IPS-18a (cell line): ENCODE results near the gene TASP1.

Experiments used
- H3K27ac ChIP-seq: one replicate; pipeline ENCODE4 v1.5.1; 2013; ENCODE audit warnings: low read length
- H3K27me3 ChIP-seq: one replicate; pipeline ENCODE4 v1.6.1; 2013; ENCODE audit warnings: mild to moderate bottlenecking, low read length; ENCODE audit not compliant: control insufficient read depth, insufficient read depth
- H3K36me3 ChIP-seq: one replicate; pipeline ENCODE4 v1.6.1; 2013; ENCODE audit warnings: low read depth, low read length; ENCODE audit not compliant: control insufficient read depth
- H3K4me1 ChIP-seq: one replicate; pipeline ENCODE4 v1.6.1; 2013; ENCODE audit warnings: low read depth, low read length; ENCODE audit not compliant: control insufficient read depth
- H3K4me3 ChIP-seq: one replicate; pipeline ENCODE4 v1.5.1; 2013; ENCODE audit warnings: low read length
- H3K9ac ChIP-seq: one replicate; pipeline ENCODE4 v1.6.1; 2013; ENCODE audit warnings: mild to moderate bottlenecking, low read length, moderate library complexity
- H3K9me3 ChIP-seq: one replicate; pipeline ENCODE4 v1.6.1; 2013; ENCODE audit warnings: low read depth, low read length; ENCODE audit not compliant: control insufficient read depth

Gene TASP1

GRCh38 chr20:13426870-13427269 is 211.9 kb downstream of the TASP1 start:
- Histone ChIP-seq H3K27me3 (no peaks in the 10 kb centered on the region), H3K4me1 (no peaks in the 10 kb centered on the region), H3K9me3 (no peaks in the 10 kb centered on the region), H3K27ac (no peak overlapping the region), H3K36me3 (no peaks in the 10 kb centered on the region), H3K4me3 (no peak overlapping the region), H3K9ac (no peak overlapping the region)

- no peaks in the 10 kb centered on the region for H3K9me3 ChIP-seq
- no peaks in the 10 kb centered on the region for H3K36me3 ChIP-seq
- H3K4me1 ChIP-seq = no peaks in the 10 kb centered on the region
- H3K27ac ChIP-seq = no peak overlapping the region
- H3K27me3 ChIP-seq = no peaks in the 10 kb centered on the region
- H3K9ac ChIP-seq = no peak overlapping the region
- H3K4me3 ChIP-seq = no peak overlapping the region
Observed at GRCh38 chr20:13425381-13426135, 213.2 kb downstream of the TASP1 start.

DNA sequence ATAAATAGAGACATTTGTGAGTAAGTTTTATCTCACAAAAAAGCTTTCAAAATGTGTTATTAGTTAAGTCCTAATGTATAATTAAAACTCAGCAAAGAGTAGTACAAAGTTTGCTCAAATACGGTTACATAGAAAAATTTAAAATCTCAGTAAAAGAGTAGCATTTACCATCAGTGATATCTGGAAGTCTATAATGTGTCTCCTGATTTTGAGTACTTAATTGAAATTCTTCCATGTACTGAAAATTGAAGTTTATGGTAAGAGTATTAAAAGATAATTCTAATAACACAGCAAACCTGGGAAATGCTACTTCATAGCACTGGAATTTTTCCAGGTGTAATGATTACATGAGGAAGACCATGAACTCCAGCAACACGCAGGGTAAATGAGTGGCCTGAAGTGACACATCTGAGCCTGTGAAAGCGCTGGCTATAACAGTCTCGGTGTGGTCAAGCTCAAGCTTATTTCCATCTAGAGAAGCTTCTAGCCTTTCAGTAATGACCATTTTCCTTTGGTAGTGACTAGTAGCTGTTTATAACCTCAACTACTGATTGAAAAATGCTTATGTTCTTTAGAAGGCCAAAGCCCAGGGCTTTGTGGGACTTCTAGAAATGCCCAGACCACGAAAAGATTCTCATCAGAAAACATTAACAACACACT is 214.4 kb downstream of the TASP1 start:
- no peaks in the 10 kb centered on the region for H3K36me3 ChIP-seq
- no peaks in the 10 kb centered on the region for H3K27me3 ChIP-seq
- H3K4me1 ChIP-seq = no peaks in the 10 kb centered on the region
- H3K4me3 ChIP-seq = no peak overlapping the region
- H3K9me3 ChIP-seq = no peaks in the 10 kb centered on the region
- no peak overlapping the region for H3K27ac ChIP-seq
- H3K9ac ChIP-seq = no peak overlapping the region

GRCh38 chr20:13423472-13424173 is 215.1 kb downstream of the TASP1 start:
- Histone ChIP-seq H3K4me3 (no peak overlapping the region), H3K4me1 (no peaks in the 10 kb centered on the region), H3K27ac (no peak overlapping the region), H3K9me3 (no peaks in the 10 kb centered on the region), H3K27me3 (no peaks in the 10 kb centered on the region), H3K36me3 (no peaks in the 10 kb centered on the region), H3K9ac (no peak overlapping the region)

- no peak overlapping the region for H3K4me3 ChIP-seq
- no peak overlapping the region for H3K9ac ChIP-seq
- no peak overlapping the region for H3K27ac ChIP-seq
- H3K36me3 ChIP-seq = no peaks in the 10 kb centered on the region
- no peaks in the 10 kb centered on the region for H3K9me3 ChIP-seq
- H3K4me1 ChIP-seq = no peaks in the 10 kb centered on the region
- no peaks in the 10 kb centered on the region for H3K27me3 ChIP-seq
Observed at GRCh38 chr20:13422637-13423036, 216.1 kb downstream of the TASP1 start.

GRCh38 chr20:13420625-13421024 is 218.1 kb downstream of the TASP1 start:
- Histone ChIP-seq H3K9me3 (no peaks in the 10 kb centered on the region), H3K4me1 (peaks cover 10% of the 10 kb centered on the region), H3K4me3 (no peak overlapping the region), H3K27ac (no peak overlapping the region), H3K36me3 (no peaks in the 10 kb centered on the region), H3K9ac (no peak overlapping the region), H3K27me3 (no peaks in the 10 kb centered on the region)

GRCh38 chr20:13419477-13419876 is 219.3 kb downstream of the TASP1 start:
- no peaks in the 10 kb centered on the region for H3K36me3 ChIP-seq
- peaks cover 10% of the 10 kb centered on the region for H3K4me1 ChIP-seq
- no peak overlapping the region for H3K9ac ChIP-seq
- H3K9me3 ChIP-seq = no peaks in the 10 kb centered on the region
- H3K27me3 ChIP-seq = no peaks in the 10 kb centered on the region
- H3K27ac ChIP-seq = no peak overlapping the region
- H3K4me3 ChIP-seq = no peak overlapping the region

- H3K27ac ChIP-seq = no peak overlapping the region
- H3K36me3 ChIP-seq = no peaks in the 10 kb centered on the region
- H3K27me3 ChIP-seq = no peaks in the 10 kb centered on the region
- H3K4me1 ChIP-seq = peaks cover 10% of the 10 kb centered on the region
- no peaks in the 10 kb centered on the region for H3K9me3 ChIP-seq
- no peak overlapping the region for H3K4me3 ChIP-seq
- no peak overlapping the region for H3K9ac ChIP-seq
Observed at GRCh38 chr20:13418263-13419229, 220.2 kb downstream of the TASP1 start.

DNA sequence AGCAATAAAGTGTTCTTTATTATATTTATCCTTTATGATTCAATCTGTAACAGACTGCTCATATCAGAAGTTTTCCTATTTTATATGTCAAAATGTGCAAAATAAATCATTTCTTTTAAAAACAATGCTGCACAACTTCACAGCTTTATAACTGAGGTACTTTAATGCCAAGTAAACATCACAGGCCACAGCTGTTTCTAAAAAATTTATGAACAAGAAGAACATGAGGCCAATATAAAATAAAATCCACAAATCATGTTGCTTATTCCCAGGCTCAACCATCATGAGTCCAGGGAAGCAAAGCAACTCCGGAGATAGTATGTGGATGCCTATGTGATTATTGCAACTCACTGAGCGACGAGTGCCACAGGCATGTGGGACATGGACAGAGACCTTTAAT is 222.2 kb downstream of the TASP1 start:
- Histone ChIP-seq H3K9ac (no peak overlapping the region), H3K9me3 (no peaks in the 10 kb centered on the region), H3K4me3 (no peak overlapping the region), H3K36me3 (no peaks in the 10 kb centered on the region), H3K4me1 (peaks cover 10% of the 10 kb centered on the region), H3K27ac (no peak overlapping the region), H3K27me3 (no peaks in the 10 kb centered on the region)

DNA sequence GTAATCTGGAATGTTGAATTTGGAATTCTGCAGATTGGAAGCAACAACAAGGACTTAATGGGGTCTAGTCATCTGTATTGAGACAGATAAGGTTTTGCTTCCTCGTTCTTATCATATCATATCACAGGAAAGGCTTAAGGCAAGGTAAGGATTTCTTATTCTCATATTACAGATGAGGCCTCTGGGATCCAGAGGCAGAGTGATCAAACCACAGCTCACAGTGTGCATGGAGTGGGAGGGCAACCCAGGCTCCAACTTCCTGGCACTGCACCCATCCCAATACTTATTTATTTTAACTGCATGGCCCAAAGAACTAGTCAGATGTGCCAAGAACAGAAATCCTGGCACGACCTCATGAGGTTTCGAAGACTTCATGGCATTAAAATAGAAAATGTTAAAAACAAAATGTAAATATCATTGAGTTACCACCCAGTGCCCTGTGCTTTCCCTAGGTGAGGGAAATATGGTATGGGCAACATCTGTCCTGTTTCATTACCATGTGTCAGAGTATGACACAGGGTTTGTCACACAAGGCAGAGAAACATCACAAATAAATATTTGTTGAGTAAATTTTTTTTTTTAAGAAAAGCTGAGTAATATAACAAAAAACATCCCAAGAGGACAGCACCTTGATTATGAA is 225.8 kb downstream of the TASP1 start:
- Histone ChIP-seq H3K27me3 (no peaks in the 10 kb centered on the region), H3K4me3 (no peak overlapping the region), H3K27ac (no peak overlapping the region), H3K4me1 (peaks cover 10% of the 10 kb centered on the region), H3K9ac (no peak overlapping the region), H3K9me3 (no peaks in the 10 kb centered on the region), H3K36me3 (no peaks in the 10 kb centered on the region)
